OCI-M2 (cell line): Measurements from ENCODE around the gene CNIH1.
"Not testable (repeated sequence)": the region's sequence is repeated elsewhere in the genome, so short reads cannot be mapped to it uniquely, and the experiment has no call there.

Experiments
- DNase-seq: peaks from one replicate; lab custom pipeline; 2025; ENCODE audit not compliant: unreplicated experiment; lab: John Stamatoyannopoulos, UW

CNIH1 gene

GRCh38 chr14:54385556-54385955 lies 55.6 kb downstream of the CNIH1 start:
- no peak for DNase-seq

- no peak for DNase-seq
These were observed 57.3 kb downstream of the CNIH1 start for GRCh38 chr14:54383835-54384234.

GRCh38 chr14:54381821-54382220 lies 59.4 kb downstream of the CNIH1 start:
- no peak for DNase-seq

- DNase-seq = not testable (repeated sequence)
These were observed 60.6 kb downstream of the CNIH1 start for GRCh38 chr14:54380558-54380957.

GRCh38 chr14:54378893-54379292 lies 62.3 kb downstream of the CNIH1 start:
- DNase-seq = not testable (repeated sequence)

- no peak for DNase-seq
These were observed 63.7 kb downstream of the CNIH1 start for GRCh38 chr14:54377501-54377900.

- DNase-seq = no peak
These were observed 66.9 kb downstream of the CNIH1 start for GRCh38 chr14:54374117-54374884.
